Ovary (tissue), 9 donors: ENCODE results near the gene FBXO36. TPM values are rescaled to one million over a fixed set of nuclear protein-coding genes. Genes with fewer than 3 reads are reported as not detected.

Experiments used
- DNase-seq, 5 donors: peaks; one replicate each; pipeline ENCODE4 v3.0.0-alpha.2; 2019 to 2020
- H3K27ac ChIP-seq, 2 donors: fragments of 200-600 bp; one replicate each; pipeline versions ENCODE4 v1.5.1 to v1.8.0; 2019 to 2022
- H3K27me3 ChIP-seq: fragments of 200-600 bp; one replicate; pipeline ENCODE4 v1.8.0; 2022
- H3K36me3 ChIP-seq: fragments of 200-600 bp; sonication (generic); one replicate; pipeline ENCODE4 v1.5.1; 2019
- H3K4me1 ChIP-seq: one replicate; pipeline ENCODE4 v1.8.1; 2013; ENCODE audit warnings: mild to moderate bottlenecking, moderate library complexity; ENCODE audit not compliant: insufficient read depth
- H3K4me3 ChIP-seq: fragments of 200-600 bp; sonication (generic); one replicate; pipeline ENCODE4 v1.5.1; 2017
- H3K9me3 ChIP-seq, 2 donors: fragments of 200-600 bp in 1 of 2; sonication (generic) in 1 of 2; one replicate each; pipeline versions ENCODE4 v1.5.1 to v1.8.1; 2013 to 2019; ENCODE audit warnings: mild to moderate bottlenecking in 1 of 2, moderate library complexity in 1 of 2
- EP300 ChIP-seq: sonication (generic); formaldehyde crosslinking; IDR thresholded peaks from one replicate; pipeline ENCODE4 v1.6.1; 2017; ENCODE audit warnings: antibody characterized with exemption
- POLR2A ChIP-seq: fragments of 450-650 bp; IDR thresholded peaks from one replicate; pipeline ENCODE4 v1.6.1; 2017; ENCODE audit warnings: antibody characterized with exemption, mild to moderate bottlenecking, moderate library complexity
- WGBS, 3 donors: extraction: QIAGEN DNeasy Blood & Tissue Kit in 1 of 3; methylation state at CpG; one replicate each; pipeline versions ENCODE4 v1.1.5 to v1.1.7; 2013 to 2017; 5-methylcytosine and 5-hydroxymethylcytosine counted together
- intact Hi-C, 4 donors: fragments of 100-400 bp; cut with DNase I; formaldehyde crosslinking; loops; one replicate each; pipeline versions ENCODE4 v1.11.0 to v1.15.1; 2022 to 2023
- polyA plus RNA-seq, 2 donors: library from polyadenylated mRNA; stranded (reverse); fragments of 200-250 nt in 1 of 2; fragments of 350-450 nt in 1 of 2; fragmentation: Illumina TruSeq in 1 of 2; extraction: RNeasy Lipid Tissue Mini Kit (QIAGEN cat#74804) in 1 of 2; gene quantifications; one replicate each; pipeline ENCODE4 v1.2.3, GENCODE V29; 2013 to 2014
- total RNA-seq, 7 donors: library from RNA; depleted of rRNA in 2 of 7; stranded (reverse); fragments of >200 nt in 2 of 7; fragmentation: NEBNext Ultra II Directional in 3 of 7; extraction: Animal tissue kit (Norgen Biotek cat#: 25700) in 3 of 7; gene quantifications; one replicate each; pipeline versions ENCODE4 v1.1.0 to v1.2.4, GENCODE V29; 2016 to 2023
- TF ChIP-seq, protein P1 (sequence below), 3 donors: fragments of 450-650 bp in 2 of 3; fragments of 200-600 bp in 1 of 3; IDR thresholded peaks; one replicate each; pipeline versions ENCODE4 v1.5.1 to v1.8.0; 2016 to 2022; ENCODE audit warnings: antibody characterized with exemption in 3 of 3, mild to moderate bottlenecking in 1 of 3
- donor health status: DM: no; HTN: no; CAD: no; lungs with moderate emphysema.
- donor health status: DM: no; HTN: no; CAD: no.
- donor health status: Bipolar disorder and iron deficiency.
- donor health status: DM: yes; HTN: yes; CAD: no.
- donor health status: DM: no; HTN: no; CAD: no.
- donor health status: DM: yes; HTN: yes; CAD: no.

FBXO36 gene
- total and polyA plus RNA-seq, 9 donors = 1.5 to 8.4 (median 3.7) TPM

DNA sequence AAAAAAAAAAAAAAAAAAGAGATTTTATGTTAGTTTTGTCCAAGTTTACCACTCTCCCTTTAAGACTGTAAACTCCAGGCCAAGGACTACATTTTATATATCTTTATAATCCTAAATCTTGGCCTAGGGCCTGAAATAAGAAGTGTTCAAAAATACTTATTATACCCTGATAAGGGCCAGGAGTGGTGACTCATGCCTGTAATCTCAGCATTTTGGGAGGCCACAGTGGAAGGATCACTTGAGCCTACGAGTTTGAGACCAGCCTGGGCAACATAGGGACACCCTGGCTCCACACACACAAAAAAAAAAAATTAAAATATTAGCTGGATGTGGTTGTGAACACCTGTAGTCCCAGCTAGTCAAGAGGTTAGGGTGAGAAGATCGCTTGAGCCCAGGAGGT is 13.2 kb upstream of the FBXO36 start:
- H3K4me1 ChIP-seq = peaks cover 4% of the 10 kb centered on the region
- H3K27ac ChIP-seq = no peak overlapping the region
- 66 to 78% (median 74%) methylated on average over 2 of the region's 2 CpGs for WGBS, 3 donors
- intact Hi-C loops = loop anchor here in 1 of 4 donors (5.0 kb wide), 1 partner anchor 832 kb away; no protein-coding TSS in a partner anchor
- no peaks in the 10 kb centered on the region for H3K36me3 ChIP-seq
- TF ChIP-seq POLR2A (no peak), EP300 (no peak)
- TF ChIP-seq, protein P1, sequence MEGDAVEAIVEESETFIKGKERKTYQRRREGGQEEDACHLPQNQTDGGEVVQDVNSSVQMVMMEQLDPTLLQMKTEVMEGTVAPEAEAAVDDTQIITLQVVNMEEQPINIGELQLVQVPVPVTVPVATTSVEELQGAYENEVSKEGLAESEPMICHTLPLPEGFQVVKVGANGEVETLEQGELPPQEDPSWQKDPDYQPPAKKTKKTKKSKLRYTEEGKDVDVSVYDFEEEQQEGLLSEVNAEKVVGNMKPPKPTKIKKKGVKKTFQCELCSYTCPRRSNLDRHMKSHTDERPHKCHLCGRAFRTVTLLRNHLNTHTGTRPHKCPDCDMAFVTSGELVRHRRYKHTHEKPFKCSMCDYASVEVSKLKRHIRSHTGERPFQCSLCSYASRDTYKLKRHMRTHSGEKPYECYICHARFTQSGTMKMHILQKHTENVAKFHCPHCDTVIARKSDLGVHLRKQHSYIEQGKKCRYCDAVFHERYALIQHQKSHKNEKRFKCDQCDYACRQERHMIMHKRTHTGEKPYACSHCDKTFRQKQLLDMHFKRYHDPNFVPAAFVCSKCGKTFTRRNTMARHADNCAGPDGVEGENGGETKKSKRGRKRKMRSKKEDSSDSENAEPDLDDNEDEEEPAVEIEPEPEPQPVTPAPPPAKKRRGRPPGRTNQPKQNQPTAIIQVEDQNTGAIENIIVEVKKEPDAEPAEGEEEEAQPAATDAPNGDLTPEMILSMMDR (IDR thresholded peaks at IDR 0.05) = no peak
- no peaks in the 10 kb centered on the region for H3K9me3 ChIP-seq
- no peak for DNase-seq
- no peaks in the 10 kb centered on the region for H3K27me3 ChIP-seq
- no peak overlapping the region for H3K4me3 ChIP-seq

GRCh38 chr2:229910147-229910831 is 12.0 kb upstream of the FBXO36 start:
- Histone ChIP-seq H3K4me3 (no peak overlapping the region), H3K9me3 (no peaks in the 10 kb centered on the region), H3K4me1 (peaks cover 4% of the 10 kb centered on the region), H3K27me3 (no peaks in the 10 kb centered on the region), H3K36me3 (no peaks in the 10 kb centered on the region), H3K27ac (no peak overlapping the region)
- TF ChIP-seq, protein P1 (IDR thresholded peaks at IDR 0.05) = no peak
- TF ChIP-seq EP300 (no peak), POLR2A (no peak)
- intact Hi-C loops = no loop called here
- 67 to 84% (median 76%) methylated on average over 1 of the region's 1 CpG for WGBS, 3 donors
- no peak for DNase-seq

DNA sequence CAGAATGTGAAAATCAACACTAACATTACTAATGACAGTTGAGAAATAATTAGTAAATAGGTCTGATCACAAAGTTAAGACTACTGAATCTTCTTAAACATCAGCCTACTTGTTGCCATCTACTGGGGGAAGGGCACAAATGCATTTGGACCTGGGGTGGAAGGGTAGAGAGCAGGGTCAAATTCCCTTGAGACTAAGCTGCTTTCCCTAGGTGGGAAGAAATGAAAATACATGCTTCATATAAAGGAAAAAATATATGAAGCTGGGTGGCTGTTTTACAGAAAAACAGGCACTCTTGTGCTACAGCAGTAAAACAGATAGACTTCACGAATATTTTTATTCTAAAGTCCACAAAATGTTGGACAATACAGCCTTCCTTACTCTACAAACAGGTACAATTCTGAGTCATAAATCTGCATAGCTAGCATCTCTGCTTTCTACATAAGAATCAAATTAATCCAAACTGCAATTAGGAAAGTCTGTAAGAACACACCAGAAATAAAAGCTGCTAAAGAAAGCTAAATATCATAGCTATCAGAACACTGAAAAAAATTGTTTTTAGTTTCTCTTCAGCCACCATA is 11.4 kb upstream of the FBXO36 start:
- 62 to 77% (median 67%) methylated on average over 1 of the region's 1 CpG for WGBS, 3 donors
- TF ChIP-seq POLR2A (no peak), EP300 (no peak)
- TF ChIP-seq, protein P1 (IDR thresholded peaks at IDR 0.05) = no peak
- peaks cover 5% of the 10 kb centered on the region for H3K4me1 ChIP-seq
- intact Hi-C loops = no loop called here
- no peak overlapping the region for H3K27ac ChIP-seq
- no peaks in the 10 kb centered on the region for H3K9me3 ChIP-seq
- H3K36me3 ChIP-seq = no peaks in the 10 kb centered on the region
- H3K4me3 ChIP-seq = no peak overlapping the region
- H3K27me3 ChIP-seq = no peaks in the 10 kb centered on the region
- no peak for DNase-seq

DNA sequence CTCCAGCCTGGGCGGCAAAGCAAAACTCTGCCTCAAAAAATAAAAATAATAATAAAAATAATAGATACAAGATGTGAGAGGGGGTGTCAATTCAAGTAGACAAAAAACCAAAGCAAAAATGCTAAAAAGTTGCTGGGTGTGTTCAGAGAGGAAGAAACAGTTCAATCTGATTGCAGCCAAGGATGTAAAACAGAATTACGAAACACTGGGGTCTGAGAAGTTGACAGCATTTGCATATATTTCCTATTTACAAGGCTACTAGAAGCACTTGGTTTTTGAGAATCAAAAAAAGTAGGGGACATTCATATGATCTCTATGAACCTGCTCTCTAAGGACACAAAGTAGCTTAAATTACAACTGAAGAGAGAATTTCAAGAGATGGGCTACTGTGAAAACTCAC is 8.1 kb upstream of the FBXO36 start:
- DNase-seq = no peak
- Histone ChIP-seq H3K36me3 (no peaks in the 10 kb centered on the region), H3K27me3 (no peaks in the 10 kb centered on the region), H3K9me3 (no peaks in the 10 kb centered on the region), H3K27ac (no peak overlapping the region), H3K4me3 (no peak overlapping the region), H3K4me1 (peaks cover 6% of the 10 kb centered on the region)
- intact Hi-C loops = no loop called here
- 89 to 93% (median 92%) methylated on average over 2 of the region's 2 CpGs for WGBS, 3 donors
- TF ChIP-seq EP300 (no peak), POLR2A (no peak)
- TF ChIP-seq, protein P1 (IDR thresholded peaks at IDR 0.05) = no peak
